H1 (cell line): ENCODE measurements around the gene ECPAS. TPM values are rescaled to one million over a fixed set of nuclear protein-coding genes. Genes with fewer than 3 reads are reported as not detected.

Source experiments
- MAFK ChIP-seq: IDR thresholded peaks from 2 replicates; pipeline ENCODE4 v1.6.1; 2012; ENCODE audit warnings: low read depth, mild to moderate bottlenecking, improper control_type of control experiment, low read length
- SP2 ChIP-seq: IDR thresholded peaks from 2 replicates; pipeline ENCODE4 v1.6.1; 2012; ENCODE audit warnings: mild to moderate bottlenecking, low read length, inconsistent platforms
- SRF ChIP-seq: IDR thresholded peaks from 2 replicates; pipeline ENCODE4 v1.6.1; 2011; ENCODE audit warnings: mild to moderate bottlenecking, low read depth, low read length, moderate library complexity
- polyA plus RNA-seq, 7 experiments: library from polyadenylated mRNA; depleted of rRNA in 3 of 7; stranded (reverse) in 5 of 7; unstranded in 2 of 7; fragments of >200 nt in 5 of 7; fragments of 200-250 nt in 2 of 7; gene quantifications; 1 replicate in 5 of 7; 2 replicates in 1 of 7; 4 replicates in 1 of 7; pipeline versions ENCODE4 v1.2.1 to v1.2.3, GENCODE V29; 2011 to 2013; ENCODE audit warnings: missing spikeins in 2 of 7, mixed read lengths in 2 of 7
- total RNA-seq: library from RNA; stranded (reverse); fragmentation: NEBNext Ultra II Directional; extraction: Animal tissue kit (Norgen Biotek cat#: 25700); gene quantifications from 2 replicates; pipeline ENCODE4 v1.2.1, GENCODE V29; 2021

Gene ECPAS
- total and polyA plus RNA-seq, 2 of the 8 experiments (the other 6 are each of a cell fraction or from before 2014, with no cell fraction given) = 20.9 to 131 TPM

- TF ChIP-seq MAFK = no peak
- no peak for TF ChIP-seq SRF
- no peak for TF ChIP-seq SP2
Measured at GRCh38 chr9:111458139-111459009, 25.8 kb downstream of the ECPAS start (continued).
